Sigmoid colon (tissue), 3 donors: ENCODE results near the gene ADARB2.

Experiments
- CTCF ChIP-seq, 4 experiments: fragments of 450-650 bp in 3 of 4; fragments of 200-600 bp in 1 of 4; IDR thresholded peaks; one replicate each; pipeline ENCODE4 v1.5.1; 2016 to 2019; ENCODE audit warnings: antibody characterized with exemption in 4 of 4, mild to moderate bottlenecking in 3 of 4, moderate library complexity in 2 of 4
- POLR2A ChIP-seq, 2 donors: fragments of 450-650 bp; IDR thresholded peaks; one replicate each; pipeline ENCODE4 v1.6.1; 2016; ENCODE audit warnings: antibody characterized with exemption in 2 of 2, mild to moderate bottlenecking in 2 of 2, moderate library complexity in 2 of 2

GRCh38 chr10:1348773-1349050 is 388.6 kb downstream of the ADARB2 start:
- TF ChIP-seq CTCF (IDR thresholded peaks at IDR 0.05) (no peak), POLR2A (IDR thresholded peaks at IDR 0.05) (no peak)
